Measurements from ENCODE around the gene RO60. TPM values are rescaled to one million over a fixed set of nuclear protein-coding genes. Genes with fewer than 3 reads are reported as not detected.
A peak's percentile ranks its signal among the peaks of the same experiment; 100 is the strongest.

The RO60 gene
- total RNA-seq, 2 donors from 2014 or later = 36.4 to 47.2 TPM

- ATAC-seq = no peak
- intact Hi-C loops (cut with DNase I, micrococcal nuclease) = no loop called here
Measured at GRCh38 chr1:193054169-193054675, 5.2 kb upstream of the RO60 start.

GRCh38 chr1:193058529-193059281, 707 bp upstream of the RO60 start:
- ATAC-seq (peak; percentile 39), DNase-seq (peak; percentile 44 to 59)
- intact Hi-C loops (cut with DNase I, micrococcal nuclease) = no loop called here

More at GRCh38 chr1:193054169-193054675, 5.2 kb upstream of the RO60 start:
- DNase-seq = no peak

GRCh38 chr1:193060115-193060403, 647 bp downstream of the RO60 start:
- intact Hi-C loops (cut with DNase I, micrococcal nuclease) = loop anchor here in 1 of 2 donors (5.0 kb wide), 1 partner anchor 62 kb away; the partner anchor contains the start of gene CDC73
- DNase-seq = no peak
- no peak for ATAC-seq

- ATAC-seq (no peak), DNase-seq (no peak)
- intact Hi-C loops (cut with DNase I, micrococcal nuclease) = loop anchor here in 1 of 2 donors (5.0 kb wide), 1 partner anchor 62 kb away; the partner anchor contains the start of gene CDC73
Measured at GRCh38 chr1:193060406-193060805, 994 bp downstream of the RO60 start.

GRCh38 chr1:193060938-193061337, 1.5 kb downstream of the RO60 start:
- DNase-seq = no peak
- no peak for ATAC-seq
- intact Hi-C loops (cut with DNase I, micrococcal nuclease) = loop anchor here in 1 of 2 donors (5.0 kb wide), 1 partner anchor 61 kb away; the partner anchor contains the start of gene CDC73

GRCh38 chr1:193062698-193063463, 3.5 kb downstream of the RO60 start:
- intact Hi-C loops (cut with DNase I, micrococcal nuclease) = loop anchor here in 1 of 2 donors (5.0 kb wide), 1 partner anchor 59 kb away; the partner anchor contains the start of gene CDC73
- DNase-seq = no peak
- no peak for ATAC-seq

GRCh38 chr1:193065954-193066353, 6.5 kb downstream of the RO60 start:
- ATAC-seq (no peak), DNase-seq (no peak)
- intact Hi-C loops (cut with DNase I, micrococcal nuclease) = no loop called here

GRCh38 chr1:193066606-193067005, 7.2 kb downstream of the RO60 start:
- ATAC-seq (peak; percentile 52), DNase-seq (no peak)
- intact Hi-C loops (cut with DNase I, micrococcal nuclease) = no loop called here

- ATAC-seq (no peak), DNase-seq (no peak)
- intact Hi-C loops (cut with DNase I, micrococcal nuclease) = no loop called here
Measured at GRCh38 chr1:193068013-193068412, 8.6 kb downstream of the RO60 start.

GRCh38 chr1:193069748-193070385, 10.5 kb downstream of the RO60 start:
- intact Hi-C loops (cut with DNase I, micrococcal nuclease) = no loop called here

GRCh38 chr1:193070386-193070753, 11.0 kb downstream of the RO60 start:
- intact Hi-C loops (cut with DNase I, micrococcal nuclease) = no loop called here
- ATAC-seq = no peak
- DNase-seq = no peak

More at GRCh38 chr1:193069748-193070385, 10.5 kb downstream of the RO60 start:
- DNase-seq = no peak
- no peak for ATAC-seq

- ATAC-seq = no peak
- DNase-seq = no peak
- intact Hi-C loops (cut with DNase I, micrococcal nuclease) = no loop called here
Measured at GRCh38 chr1:193070942-193071341, 11.5 kb downstream of the RO60 start.

- DNase-seq = no peak
- no peak for ATAC-seq
- intact Hi-C loops (cut with DNase I, micrococcal nuclease) = no loop called here
Measured at GRCh38 chr1:193077991-193078390, 18.6 kb downstream of the RO60 start.

- intact Hi-C loops (cut with DNase I, micrococcal nuclease) = no loop called here
- ATAC-seq (no peak), DNase-seq (no peak)
Measured at GRCh38 chr1:193079187-193079586, 19.8 kb downstream of the RO60 start.

GRCh38 chr1:193083365-193084088, 24.1 kb downstream of the RO60 start:
- DNase-seq (no peak), ATAC-seq (no peak)
- intact Hi-C loops (cut with DNase I, micrococcal nuclease) = no loop called here

GRCh38 chr1:193085263-193085662, 25.9 kb downstream of the RO60 start:
- no peak for ATAC-seq
- intact Hi-C loops (cut with DNase I, micrococcal nuclease) = no loop called here
- DNase-seq = no peak

- ATAC-seq (no peak), DNase-seq (no peak)
- intact Hi-C loops (cut with DNase I, micrococcal nuclease) = no loop called here
Measured at GRCh38 chr1:193086342-193086741, 26.9 kb downstream of the RO60 start.

GRCh38 chr1:193087893-193088292, 28.5 kb downstream of the RO60 start:
- intact Hi-C loops (cut with DNase I, micrococcal nuclease) = no loop called here
- DNase-seq = no peak
- no peak for ATAC-seq

- intact Hi-C loops (cut with DNase I, micrococcal nuclease) = no loop called here
- ATAC-seq (no peak), DNase-seq (no peak)
Measured at GRCh38 chr1:193090865-193091264, 31.5 kb downstream of the RO60 start.

Data from left colon (tissue), 2 donors.